ENCODE results near the gene FKBP5. TPM values are rescaled to one million over a fixed set of nuclear protein-coding genes. Genes with fewer than 3 reads are reported as not detected.

The FKBP5 gene
- polyA plus RNA-seq, 1 experiment, result 1.6 TPM

DNA sequence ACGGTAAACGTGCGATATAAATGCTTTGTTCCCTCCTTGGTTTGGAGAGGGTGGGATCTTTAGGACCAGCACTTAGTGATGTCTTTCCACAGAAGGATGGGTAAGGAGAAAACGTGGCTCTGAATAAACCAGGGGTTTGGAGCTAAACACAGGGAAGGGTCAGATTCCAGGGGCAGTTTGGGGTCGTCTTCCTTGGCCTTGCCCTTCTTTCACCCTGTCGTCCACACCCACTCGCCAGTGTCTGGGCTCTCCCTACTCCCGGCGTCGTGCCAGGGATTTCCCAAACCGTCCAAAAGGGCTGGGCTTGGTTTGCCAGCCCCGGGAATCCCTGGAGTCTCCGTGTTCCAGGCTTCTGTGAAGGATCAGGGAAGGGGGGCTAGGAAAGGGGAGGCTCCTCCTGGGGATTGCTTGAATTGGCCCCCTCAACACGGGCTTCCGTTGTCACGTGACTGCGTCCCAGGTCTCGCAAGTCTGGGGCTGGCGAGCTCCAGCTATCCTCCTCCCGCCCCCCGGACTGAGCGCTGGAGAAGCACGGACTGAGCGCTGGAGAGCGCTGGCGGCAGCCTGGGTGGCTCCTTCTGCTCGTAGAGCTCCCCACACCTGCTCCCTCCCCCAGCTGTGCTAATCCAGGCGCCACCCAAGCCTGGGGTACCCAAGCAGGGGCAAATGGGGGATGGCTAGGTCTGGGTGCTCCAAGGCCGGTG, 38.7 kb upstream of the FKBP5 start:
- no peak for DNase-seq (ENCODE audit: low read depth)
- TF ChIP-seq CTCF (IDR thresholded peaks at IDR 0.05; ENCODE audit: insufficient read depth, low read depth, low read length), result no peak

GRCh38 chr6:35725721-35726438, 37.2 kb upstream of the FKBP5 start:
- H3K4me3 ChIP-seq (ENCODE audit: low read depth, low read length), result no peak overlapping the region
- H3K27me3 ChIP-seq (ENCODE audit: control insufficient read depth, insufficient read depth, low read length), result no peaks in the 10 kb centered on the region
- no peak for TF ChIP-seq CTCF (IDR thresholded peaks at IDR 0.05; ENCODE audit: insufficient read depth, low read depth, low read length)
- H3K36me3 ChIP-seq (ENCODE audit: control insufficient read depth, insufficient read depth, low read length), result no peaks in the 10 kb centered on the region
- no peak for DNase-seq (ENCODE audit: low read depth)
- POLR2A ChIA-PET, result no interaction called here
- CTCF ChIA-PET, result interaction anchor here (1.0 to 4.8 kb wide), 2 partner anchors 11 to 22 kb away, joined by 5 to 24 read pairs; partner anchors contain the start of gene ARMC12

More for the DNA sequence above, 38.7 kb upstream of the FKBP5 start:
- Histone ChIP-seq H3K4me3 (ENCODE audit: low read depth, low read length) (peak overlapping the region; percentile 55), H3K36me3 (ENCODE audit: control insufficient read depth, insufficient read depth, low read length) (no peaks in the 10 kb centered on the region), H3K27me3 (ENCODE audit: control insufficient read depth, insufficient read depth, low read length) (no peaks in the 10 kb centered on the region)
- ChIA-PET POLR2A (interaction anchor here (0.6 kb wide), 1 partner anchor 205 kb away, joined by 3 read pairs; no protein-coding TSS in a partner anchor), CTCF (interaction anchor here (1.0 to 4.8 kb wide), 3 partner anchors 9 to 143 kb away, joined by 3 to 24 read pairs (median 3); partner anchors contain the start of gene ARMC12)

DNA sequence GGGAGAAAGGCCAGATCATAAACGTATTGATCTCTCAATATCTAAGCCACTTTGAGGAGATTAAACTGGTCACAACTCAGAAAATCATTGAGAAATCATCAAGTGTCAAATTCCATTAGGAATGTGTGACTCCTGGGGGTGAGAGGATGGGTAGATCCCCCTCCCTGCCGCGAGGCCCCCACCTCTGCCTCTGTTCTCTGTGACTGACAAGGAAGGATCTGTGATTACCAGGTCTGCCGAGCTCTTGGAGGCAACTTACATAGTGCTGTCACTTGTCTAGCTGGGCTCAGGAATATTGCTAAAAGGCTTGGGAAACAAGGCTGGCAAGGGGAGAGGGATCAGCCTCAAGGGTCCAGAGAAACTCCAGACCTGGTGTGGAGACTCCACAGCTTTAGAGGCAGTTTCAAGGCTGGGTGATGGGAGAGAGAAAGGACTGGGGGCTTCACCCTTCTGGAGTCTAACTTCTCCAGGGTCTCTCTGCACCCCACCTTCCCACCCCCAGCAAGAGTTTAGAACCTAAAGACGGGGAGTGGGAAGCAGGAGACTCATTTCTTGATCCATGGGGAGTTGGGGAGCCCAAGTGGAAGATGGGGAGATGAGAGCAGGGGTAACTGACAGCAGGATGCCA, 36.5 kb upstream of the FKBP5 start:
- Histone ChIP-seq H3K36me3 (ENCODE audit: control insufficient read depth, insufficient read depth, low read length) (no peaks in the 10 kb centered on the region), H3K4me3 (ENCODE audit: low read depth, low read length) (no peak overlapping the region), H3K27me3 (ENCODE audit: control insufficient read depth, insufficient read depth, low read length) (no peaks in the 10 kb centered on the region)
- no peak for TF ChIP-seq CTCF (IDR thresholded peaks at IDR 0.05; ENCODE audit: insufficient read depth, low read depth, low read length)
- POLR2A ChIA-PET, result no interaction called here
- CTCF ChIA-PET, result interaction anchor here (4.8 kb wide), 1 partner anchor 11 kb away, joined by 24 read pairs; the partner anchor contains the start of gene ARMC12
- no peak for DNase-seq (ENCODE audit: low read depth)

DNA sequence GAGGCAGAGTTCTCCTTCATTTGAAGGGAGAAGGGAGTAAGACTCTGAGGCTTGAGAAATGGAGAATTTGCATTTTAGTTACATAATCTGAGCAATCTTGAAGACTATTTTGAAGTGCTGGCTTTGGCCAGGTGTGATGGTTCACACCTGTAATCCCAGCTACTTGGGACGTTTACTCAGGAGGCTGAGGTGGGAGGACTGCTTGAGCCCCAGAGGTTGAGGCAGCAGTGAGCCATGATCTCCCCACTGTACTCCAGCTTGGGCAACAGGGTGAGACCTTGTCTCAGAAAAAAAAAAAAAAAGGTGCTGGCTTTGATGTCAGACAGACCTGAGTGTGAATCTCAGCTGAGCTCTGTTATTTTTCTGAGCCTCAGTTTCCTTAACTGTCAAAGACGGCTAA, 35.8 kb upstream of the FKBP5 start:
- no peak for DNase-seq (ENCODE audit: low read depth)
- ChIA-PET CTCF (interaction anchor here (4.8 kb wide), 1 partner anchor 12 kb away, joined by 24 read pairs; the partner anchor contains the start of gene ARMC12), POLR2A (no interaction called here)
- Histone ChIP-seq H3K4me3 (ENCODE audit: low read depth, low read length) (no peak overlapping the region), H3K36me3 (ENCODE audit: control insufficient read depth, insufficient read depth, low read length) (no peaks in the 10 kb centered on the region), H3K27me3 (ENCODE audit: control insufficient read depth, insufficient read depth, low read length) (no peaks in the 10 kb centered on the region)
- no peak for TF ChIP-seq CTCF (IDR thresholded peaks at IDR 0.05; ENCODE audit: insufficient read depth, low read depth, low read length)

DNA sequence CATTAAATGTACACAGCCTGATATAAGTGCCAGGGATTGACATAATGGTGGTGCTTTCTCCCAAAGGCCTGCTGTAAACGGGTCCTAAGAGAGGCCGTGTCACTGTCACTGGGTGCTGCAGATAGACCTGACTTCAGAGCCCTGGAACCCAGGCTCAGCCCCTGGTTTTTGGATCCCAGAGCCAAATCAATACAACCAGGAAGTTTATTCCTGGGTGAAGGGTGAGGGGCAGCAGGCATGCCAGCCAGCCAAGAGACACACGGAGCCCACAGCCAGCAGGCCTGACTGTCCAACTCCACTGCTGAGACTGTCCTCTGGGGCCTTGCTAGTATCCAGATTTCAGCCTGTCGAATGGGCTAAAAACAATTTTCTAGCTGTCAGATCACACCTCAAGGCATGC, 35.3 kb upstream of the FKBP5 start:
- Histone ChIP-seq H3K27me3 (ENCODE audit: control insufficient read depth, insufficient read depth, low read length) (no peaks in the 10 kb centered on the region), H3K36me3 (ENCODE audit: control insufficient read depth, insufficient read depth, low read length) (no peaks in the 10 kb centered on the region), H3K4me3 (ENCODE audit: low read depth, low read length) (no peak overlapping the region)
- ChIA-PET POLR2A (no interaction called here), CTCF (interaction anchor here (4.8 kb wide), 1 partner anchor 13 kb away, joined by 24 read pairs; the partner anchor contains the start of gene ARMC12)
- no peak for DNase-seq (ENCODE audit: low read depth)
- TF ChIP-seq CTCF (IDR thresholded peaks at IDR 0.05; ENCODE audit: insufficient read depth, low read depth, low read length), result no peak
